Measurements from ENCODE around the gene GNA14. TPM values are rescaled to one million over a fixed set of nuclear protein-coding genes. Genes with fewer than 3 reads are reported as not detected.
"Not testable (repeated sequence)": the region's sequence is repeated elsewhere in the genome, so short reads cannot be mapped to it uniquely, and the experiment has no call there.

The GNA14 gene
- total RNA-seq, 1 donor from 2014 or later: not detected

- no peak for DNase-seq (ENCODE audit: extremely low spot score, unreplicated experiment)
- Mint-ChIP-seq H3K27ac (ENCODE audit: unreplicated experiment) (peak overlapping the region; percentile 92), H3K4me3 (ENCODE audit: unreplicated experiment) (no peak overlapping the region), H3K36me3 (ENCODE audit: unreplicated experiment) (peaks cover 3% of the 10 kb centered on the region), H3K9me3 (ENCODE audit: unreplicated experiment) (no peaks in the 10 kb centered on the region), H3K27me3 (ENCODE audit: unreplicated experiment) (no peaks in the 10 kb centered on the region), H3K4me1 (ENCODE audit: unreplicated experiment) (peaks cover 25% of the 10 kb centered on the region)
- no peak for TF ChIP-seq CTCF (IDR thresholded peaks at IDR 0.05)
Observed at GRCh38 chr9:77418226-77418625, 229.9 kb downstream of the GNA14 start.

- Mint-ChIP-seq H3K4me3 (ENCODE audit: unreplicated experiment) (peak overlapping the region; percentile 0), H3K9me3 (ENCODE audit: unreplicated experiment) (no peaks in the 10 kb centered on the region), H3K4me1 (ENCODE audit: unreplicated experiment) (peaks cover 25% of the 10 kb centered on the region), H3K27me3 (ENCODE audit: unreplicated experiment) (no peaks in the 10 kb centered on the region), H3K36me3 (ENCODE audit: unreplicated experiment) (peaks cover 3% of the 10 kb centered on the region), H3K27ac (ENCODE audit: unreplicated experiment) (peak overlapping the region; percentile 92)
- no peak for TF ChIP-seq CTCF (IDR thresholded peaks at IDR 0.05)
- no peak for DNase-seq (ENCODE audit: extremely low spot score, unreplicated experiment)
Observed at GRCh38 chr9:77417566-77417965, 230.6 kb downstream of the GNA14 start.

GRCh38 chr9:77408521-77408920 lies 239.6 kb downstream of the GNA14 start:
- not testable (repeated sequence) for H3K4me3 Mint-ChIP-seq (ENCODE audit: unreplicated experiment); H3K27me3 Mint-ChIP-seq (ENCODE audit: unreplicated experiment); DNase-seq (ENCODE audit: extremely low spot score, unreplicated experiment); H3K27ac Mint-ChIP-seq (ENCODE audit: unreplicated experiment); H3K4me1 Mint-ChIP-seq (ENCODE audit: unreplicated experiment)
- Mint-ChIP-seq H3K9me3 (ENCODE audit: unreplicated experiment) (peaks cover 13% of the 10 kb centered on the region), H3K36me3 (ENCODE audit: unreplicated experiment) (peaks cover 36% of the 10 kb centered on the region)

GRCh38 chr9:77403239-77403638 lies 244.9 kb downstream of the GNA14 start:
- TF ChIP-seq CTCF (IDR thresholded peaks at IDR 0.05): no peak
- Mint-ChIP-seq H3K27me3 (ENCODE audit: unreplicated experiment) (no peaks in the 10 kb centered on the region), H3K4me3 (ENCODE audit: unreplicated experiment) (no peak overlapping the region), H3K27ac (ENCODE audit: unreplicated experiment) (no peak overlapping the region), H3K36me3 (ENCODE audit: unreplicated experiment) (peaks cover 21% of the 10 kb centered on the region), H3K4me1 (ENCODE audit: unreplicated experiment) (peaks cover 12% of the 10 kb centered on the region), H3K9me3 (ENCODE audit: unreplicated experiment) (peaks cover 5% of the 10 kb centered on the region)
- DNase-seq (ENCODE audit: extremely low spot score, unreplicated experiment): no peak

GRCh38 chr9:77402286-77402685 lies 245.8 kb downstream of the GNA14 start:
- no peak for DNase-seq (ENCODE audit: extremely low spot score, unreplicated experiment)
- Mint-ChIP-seq H3K27me3 (ENCODE audit: unreplicated experiment) (no peaks in the 10 kb centered on the region), H3K27ac (ENCODE audit: unreplicated experiment) (no peak overlapping the region), H3K4me1 (ENCODE audit: unreplicated experiment) (peaks cover 12% of the 10 kb centered on the region), H3K36me3 (ENCODE audit: unreplicated experiment) (peaks cover 15% of the 10 kb centered on the region), H3K9me3 (ENCODE audit: unreplicated experiment) (no peaks in the 10 kb centered on the region), H3K4me3 (ENCODE audit: unreplicated experiment) (no peak overlapping the region)
- no peak for TF ChIP-seq CTCF (IDR thresholded peaks at IDR 0.05)

- no peaks in the 10 kb centered on the region for H3K27me3 Mint-ChIP-seq (ENCODE audit: unreplicated experiment)
- DNase-seq (ENCODE audit: extremely low spot score, unreplicated experiment): no peak
- H3K27ac Mint-ChIP-seq (ENCODE audit: unreplicated experiment): no peak overlapping the region
- H3K9me3 Mint-ChIP-seq (ENCODE audit: unreplicated experiment): no peaks in the 10 kb centered on the region
- no peak overlapping the region for H3K4me3 Mint-ChIP-seq (ENCODE audit: unreplicated experiment)
- peaks cover 4% of the 10 kb centered on the region for H3K36me3 Mint-ChIP-seq (ENCODE audit: unreplicated experiment)
- peaks cover 12% of the 10 kb centered on the region for H3K4me1 Mint-ChIP-seq (ENCODE audit: unreplicated experiment)
- no peak for TF ChIP-seq CTCF (IDR thresholded peaks at IDR 0.05)
Observed at GRCh38 chr9:77399964-77400363, 248.2 kb downstream of the GNA14 start.

GRCh38 chr9:77398581-77398980 lies 249.5 kb downstream of the GNA14 start:
- not testable (repeated sequence) for H3K27me3 Mint-ChIP-seq (ENCODE audit: unreplicated experiment); H3K27ac Mint-ChIP-seq (ENCODE audit: unreplicated experiment); DNase-seq (ENCODE audit: extremely low spot score, unreplicated experiment); H3K4me3 Mint-ChIP-seq (ENCODE audit: unreplicated experiment); H3K9me3 Mint-ChIP-seq (ENCODE audit: unreplicated experiment); H3K36me3 Mint-ChIP-seq (ENCODE audit: unreplicated experiment)
- H3K4me1 Mint-ChIP-seq (ENCODE audit: unreplicated experiment): peaks cover 12% of the 10 kb centered on the region
